Measurements from ENCODE around the gene PACSIN2.

Gene PACSIN2

DNA sequence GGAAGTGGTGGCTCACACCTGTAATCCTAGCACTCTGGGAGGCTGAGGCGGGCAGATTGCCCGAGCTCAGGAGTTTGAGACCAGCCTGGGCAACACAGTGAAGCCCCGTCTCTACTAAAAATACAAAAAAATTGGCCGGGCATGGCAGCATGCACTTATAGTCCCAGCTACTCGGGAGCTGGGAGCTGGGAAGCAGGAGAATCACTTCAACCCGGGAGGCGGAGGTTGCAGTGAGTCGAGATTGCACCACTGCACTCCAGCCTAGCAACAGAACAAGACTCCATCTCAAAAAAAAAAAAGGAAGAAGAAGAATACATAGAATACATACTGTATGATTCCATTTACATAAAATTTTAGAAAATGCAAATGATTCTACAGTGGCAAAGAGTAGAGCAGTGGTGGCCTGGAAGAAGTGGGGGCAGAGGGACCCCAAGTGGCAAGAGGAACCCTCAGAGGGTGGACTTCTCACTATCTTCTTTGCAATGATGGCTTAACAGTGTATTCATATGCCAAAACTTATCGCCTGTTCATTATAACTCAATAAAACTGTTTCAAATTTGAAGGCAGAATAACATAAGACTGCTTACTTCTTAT, 22.0 kb downstream of the PACSIN2 start:
- Histone ChIP-seq H3K4me3 (ENCODE audit: insufficient read depth in 1 of 2, low read depth in 1 of 2, low read length in 2 of 2) (no peak overlapping the region), H2BK12ac (ENCODE audit: low read length in 2 of 2) (no peak overlapping the region), H3K9ac (ENCODE audit: low read length) (no peak overlapping the region), H2AK5ac (ENCODE audit: low read length, severe bottlenecking) (no peak overlapping the region), H3K4me1 (ENCODE audit: control insufficient read depth, insufficient read depth, low read depth, low read length) (peaks cover 27% of the 10 kb centered on the region), H2AFZ (ENCODE audit: low read depth, low read length) (no peak overlapping the region), H3K4me2 (ENCODE audit: low read length, poor library complexity, severe bottlenecking) (no peak overlapping the region), H4K8ac (ENCODE audit: low read length) (no peak overlapping the region), H3K27ac (ENCODE audit: low read length, poor library complexity, severe bottlenecking) (no peak overlapping the region), H4K91ac (ENCODE audit: low read length) (no peak overlapping the region), H2BK5ac (ENCODE audit: low read depth, low read length, poor library complexity, severe bottlenecking) (no peak overlapping the region), H3K27me3 (ENCODE audit: control insufficient read depth in 1 of 2, insufficient read depth in 1 of 2, low read length in 2 of 2) (no peaks in the 10 kb centered on the region), H3K14ac (ENCODE audit: low read length in 2 of 2) (no peak overlapping the region), H3K18ac (ENCODE audit: low read depth in 1 of 2, low read length in 2 of 2) (no peak overlapping the region), H3K23ac (ENCODE audit: low read length in 2 of 2) (no peak overlapping the region), H2BK120ac (ENCODE audit: low read depth, low read length) (no peak overlapping the region), H2BK15ac (ENCODE audit: low read depth, poor library complexity, severe bottlenecking) (no peak overlapping the region), H3K36me3 (ENCODE audit: control insufficient read depth in 1 of 2, insufficient read depth in 2 of 2, low read depth in 1 of 2, low read length in 2 of 2) (peaks cover 0 to 7% of the 10 kb centered on the region in 2 experiments), H3K79me1 (replicated peaks; ENCODE audit: low read length, poor library complexity, severe bottlenecking) (peaks cover 5% of the 10 kb centered on the region), H3K9me3 (ENCODE audit: control insufficient read depth, low read length) (no peaks in the 10 kb centered on the region), H3K4ac (ENCODE audit: low read depth in 1 of 2, low read length in 2 of 2) (no peak overlapping the region)
- 97% methylated on average over 4 of the region's 9 CpGs for whole genome bisulfite sequencing
- no peak for DNase-seq

GRCh38 chr22:42992092-42992491, 22.9 kb downstream of the PACSIN2 start:
- no peak overlapping the region for H2BK5ac ChIP-seq (ENCODE audit: low read depth, low read length, poor library complexity, severe bottlenecking)
- H2BK12ac ChIP-seq (ENCODE audit: low read length in 2 of 2) = no peak overlapping the region
- H3K4ac ChIP-seq (ENCODE audit: low read depth in 1 of 2, low read length in 2 of 2) = no peak overlapping the region
- no peaks in the 10 kb centered on the region for H3K27me3 ChIP-seq (ENCODE audit: control insufficient read depth in 1 of 2, insufficient read depth in 1 of 2, low read length in 2 of 2)
- H2AK5ac ChIP-seq (ENCODE audit: low read length, severe bottlenecking) = peak overlapping the region; percentile 42
- peaks cover 0 to 7% of the 10 kb centered on the region in 2 experiments for H3K36me3 ChIP-seq (ENCODE audit: control insufficient read depth in 1 of 2, insufficient read depth in 2 of 2, low read depth in 1 of 2, low read length in 2 of 2)
- 100% methylated on average over 2 of the region's 3 CpGs for WGBS
- no peak overlapping the region for H2BK120ac ChIP-seq (ENCODE audit: low read depth, low read length)
- H2BK15ac ChIP-seq (ENCODE audit: low read depth, poor library complexity, severe bottlenecking) = no peak overlapping the region
- no peak overlapping the region for H3K4me2 ChIP-seq (ENCODE audit: low read length, poor library complexity, severe bottlenecking)
- peaks cover 5% of the 10 kb centered on the region for H3K79me1 ChIP-seq (replicated peaks; ENCODE audit: low read length, poor library complexity, severe bottlenecking)
- no peak overlapping the region for H3K18ac ChIP-seq (ENCODE audit: low read depth in 1 of 2, low read length in 2 of 2)
- peaks cover 24% of the 10 kb centered on the region for H3K4me1 ChIP-seq (ENCODE audit: control insufficient read depth, insufficient read depth, low read depth, low read length)
- H3K23ac ChIP-seq (ENCODE audit: low read length in 2 of 2) = peak overlapping the region in 1 of 2 experiments; percentile 73
- no peaks in the 10 kb centered on the region for H3K9me3 ChIP-seq (ENCODE audit: control insufficient read depth, low read length)
- H3K9ac ChIP-seq (ENCODE audit: low read length) = no peak overlapping the region
- no peak overlapping the region for H3K14ac ChIP-seq (ENCODE audit: low read length in 2 of 2)
- H3K27ac ChIP-seq (ENCODE audit: low read length, poor library complexity, severe bottlenecking) = no peak overlapping the region
- peak overlapping the region; percentile 12 for H4K8ac ChIP-seq (ENCODE audit: low read length)
- H3K4me3 ChIP-seq (ENCODE audit: insufficient read depth in 1 of 2, low read depth in 1 of 2, low read length in 2 of 2) = no peak overlapping the region
- DNase-seq = no peak
- H4K91ac ChIP-seq (ENCODE audit: low read length) = peak overlapping the region; percentile 34
- no peak overlapping the region for H2AFZ ChIP-seq (ENCODE audit: low read depth, low read length)

DNA sequence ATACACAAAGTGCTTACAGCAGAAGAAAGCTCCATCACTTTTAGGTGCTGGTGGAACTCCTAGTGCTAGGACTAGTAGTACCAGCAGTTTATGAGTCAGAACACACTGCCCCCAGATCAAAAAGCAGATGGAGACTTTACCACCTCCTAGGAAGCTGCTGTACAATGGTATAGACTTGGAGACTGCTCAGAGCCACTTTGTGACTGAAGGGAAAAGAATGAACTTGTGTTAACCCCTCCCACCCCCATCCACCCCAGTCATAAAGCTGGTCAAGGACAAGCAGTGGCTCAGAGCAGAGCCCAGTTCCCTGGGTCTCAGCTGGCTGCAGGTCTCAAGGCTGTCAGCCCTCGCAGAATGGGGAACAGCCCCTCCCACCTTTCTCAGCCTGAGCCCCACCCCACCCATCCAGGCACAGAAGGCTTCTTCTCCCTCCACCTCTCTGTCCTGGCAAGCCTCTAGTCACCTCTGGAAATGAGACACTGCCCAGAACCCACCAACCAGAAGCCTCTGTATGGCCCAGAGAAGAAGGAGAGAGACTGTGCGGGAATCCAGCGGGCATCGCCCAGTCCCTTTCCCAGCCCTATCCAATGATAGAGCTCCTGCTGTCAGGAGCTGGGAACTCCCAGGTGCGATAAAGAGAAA, 23.8 kb downstream of the PACSIN2 start:
- no peak overlapping the region for H2BK15ac ChIP-seq (ENCODE audit: low read depth, poor library complexity, severe bottlenecking)
- H3K23ac ChIP-seq (ENCODE audit: low read length in 2 of 2) = no peak overlapping the region
- H2BK120ac ChIP-seq (ENCODE audit: low read depth, low read length) = no peak overlapping the region
- peak; percentile 87 for DNase-seq
- H2BK12ac ChIP-seq (ENCODE audit: low read length in 2 of 2) = no peak overlapping the region
- no peak overlapping the region for H2AK5ac ChIP-seq (ENCODE audit: low read length, severe bottlenecking)
- no peaks in the 10 kb centered on the region for H3K27me3 ChIP-seq (ENCODE audit: control insufficient read depth in 1 of 2, insufficient read depth in 1 of 2, low read length in 2 of 2)
- no peak overlapping the region for H2AFZ ChIP-seq (ENCODE audit: low read depth, low read length)
- H3K4me3 ChIP-seq (ENCODE audit: insufficient read depth in 1 of 2, low read depth in 1 of 2, low read length in 2 of 2) = no peak overlapping the region
- no peak overlapping the region for H2BK5ac ChIP-seq (ENCODE audit: low read depth, low read length, poor library complexity, severe bottlenecking)
- H3K4ac ChIP-seq (ENCODE audit: low read depth in 1 of 2, low read length in 2 of 2) = no peak overlapping the region
- no peak overlapping the region for H4K8ac ChIP-seq (ENCODE audit: low read length)
- no peak overlapping the region for H4K91ac ChIP-seq (ENCODE audit: low read length)
- H3K9me3 ChIP-seq (ENCODE audit: control insufficient read depth, low read length) = no peaks in the 10 kb centered on the region
- peaks cover 23% of the 10 kb centered on the region for H3K4me1 ChIP-seq (ENCODE audit: control insufficient read depth, insufficient read depth, low read depth, low read length)
- H3K27ac ChIP-seq (ENCODE audit: low read length, poor library complexity, severe bottlenecking) = no peak overlapping the region
- H3K36me3 ChIP-seq (ENCODE audit: control insufficient read depth in 1 of 2, insufficient read depth in 2 of 2, low read depth in 1 of 2, low read length in 2 of 2) = peaks cover 0 to 7% of the 10 kb centered on the region in 2 experiments
- H3K9ac ChIP-seq (ENCODE audit: low read length) = peak overlapping the region; percentile 17
- no peak overlapping the region for H3K18ac ChIP-seq (ENCODE audit: low read depth in 1 of 2, low read length in 2 of 2)
- no peak overlapping the region for H3K4me2 ChIP-seq (ENCODE audit: low read length, poor library complexity, severe bottlenecking)
- peaks cover 7% of the 10 kb centered on the region for H3K79me1 ChIP-seq (replicated peaks; ENCODE audit: low read length, poor library complexity, severe bottlenecking)
- H3K14ac ChIP-seq (ENCODE audit: low read length in 2 of 2) = no peak overlapping the region
- WGBS = 67% methylated on average over 5 of the region's 5 CpGs

DNA sequence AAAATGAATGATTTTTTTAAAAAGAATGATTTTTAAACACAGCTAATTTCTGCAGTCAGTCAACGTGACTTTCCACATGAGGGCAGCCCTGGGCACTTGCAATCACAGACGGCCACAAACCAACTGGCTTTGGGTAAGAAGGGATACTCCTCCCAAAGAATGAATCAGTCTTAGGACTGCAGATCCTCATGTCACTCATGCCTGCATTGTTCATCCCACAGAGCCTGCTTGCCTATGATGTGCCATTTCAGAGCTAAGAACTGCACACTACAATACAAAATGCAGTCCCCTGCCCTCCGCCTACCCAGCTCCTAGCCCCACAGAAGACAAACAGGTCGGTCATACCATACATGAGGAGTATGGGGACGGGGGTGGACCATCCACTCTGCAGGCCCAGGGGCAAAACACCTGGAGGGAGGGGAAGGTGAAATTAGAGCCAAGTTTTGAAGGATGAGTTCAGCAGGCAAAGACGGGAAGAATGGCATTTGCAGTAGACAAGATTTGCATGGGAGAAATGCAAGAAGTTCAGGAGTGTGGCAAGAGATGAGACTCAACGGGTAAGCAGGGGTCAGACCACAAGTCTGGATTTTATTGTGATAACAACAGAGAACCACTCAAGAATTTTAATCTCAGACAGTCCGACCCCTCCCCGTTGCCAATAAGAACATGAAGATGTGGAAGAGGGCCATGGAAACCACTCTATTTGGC, 24.7 kb downstream of the PACSIN2 start:
- Histone ChIP-seq H3K4me2 (ENCODE audit: low read length, poor library complexity, severe bottlenecking) (no peak overlapping the region), H2BK120ac (ENCODE audit: low read depth, low read length) (no peak overlapping the region), H2AFZ (ENCODE audit: low read depth, low read length) (no peak overlapping the region), H3K79me1 (replicated peaks; ENCODE audit: low read length, poor library complexity, severe bottlenecking) (peaks cover 7% of the 10 kb centered on the region), H4K8ac (ENCODE audit: low read length) (no peak overlapping the region), H4K91ac (ENCODE audit: low read length) (no peak overlapping the region), H2BK5ac (ENCODE audit: low read depth, low read length, poor library complexity, severe bottlenecking) (no peak overlapping the region), H3K14ac (ENCODE audit: low read length in 2 of 2) (peak overlapping the region in 1 of 2 experiments; percentile 44), H3K27me3 (ENCODE audit: control insufficient read depth in 1 of 2, insufficient read depth in 1 of 2, low read length in 2 of 2) (no peaks in the 10 kb centered on the region), H3K4ac (ENCODE audit: low read depth in 1 of 2, low read length in 2 of 2) (no peak overlapping the region), H3K4me3 (ENCODE audit: insufficient read depth in 1 of 2, low read depth in 1 of 2, low read length in 2 of 2) (peak overlapping the region in 1 of 2 experiments; percentile 13), H3K36me3 (ENCODE audit: control insufficient read depth in 1 of 2, insufficient read depth in 2 of 2, low read depth in 1 of 2, low read length in 2 of 2) (peaks cover 0 to 8% of the 10 kb centered on the region in 2 experiments), H3K4me1 (ENCODE audit: control insufficient read depth, insufficient read depth, low read depth, low read length) (peaks cover 23% of the 10 kb centered on the region), H3K9me3 (ENCODE audit: control insufficient read depth, low read length) (no peaks in the 10 kb centered on the region), H3K27ac (ENCODE audit: low read length, poor library complexity, severe bottlenecking) (peak overlapping the region; percentile 21), H3K18ac (ENCODE audit: low read depth in 1 of 2, low read length in 2 of 2) (peak overlapping the region in 1 of 2 experiments; percentile 54), H3K23ac (ENCODE audit: low read length in 2 of 2) (no peak overlapping the region), H2BK12ac (ENCODE audit: low read length in 2 of 2) (peak overlapping the region in 1 of 2 experiments; percentile 12), H3K9ac (ENCODE audit: low read length) (no peak overlapping the region), H2AK5ac (ENCODE audit: low read length, severe bottlenecking) (no peak overlapping the region), H2BK15ac (ENCODE audit: low read depth, poor library complexity, severe bottlenecking) (no peak overlapping the region)
- DNase-seq = peak; percentile 86
- WGBS = 51% methylated on average over 7 of the region's 9 CpGs
